Adrenal gland (tissue), 5 donors: ENCODE measurements around the gene ICAM2.
"Not testable (repeated sequence)": the region's sequence is repeated elsewhere in the genome, so short reads cannot be mapped to it uniquely, and the experiment has no call there.

Source experiments
- POLR2A ChIP-seq, 2 donors: fragments of 450-650 bp; IDR thresholded peaks; one replicate each; pipeline ENCODE4 v1.6.1; 2017; ENCODE audit warnings: antibody characterized with exemption in 2 of 2, mild to moderate bottlenecking in 2 of 2, moderate library complexity in 1 of 2
- TF ChIP-seq, protein P1 (sequence below), 6 experiments: fragments of 450-650 bp in 4 of 6; fragments of 200-600 bp in 2 of 6; sonication (generic) in 1 of 6; IDR thresholded peaks; 1 replicate in 5 of 6; 2 replicates in 1 of 6; pipeline versions ENCODE4 v1.5.1 to v1.8.0; 2016 to 2021; ENCODE audit warnings: antibody characterized with exemption in 6 of 6, mild to moderate bottlenecking in 2 of 6, moderate library complexity in 1 of 6
- donor health status: DM: no; HTN: no; CAD: no.

DNA sequence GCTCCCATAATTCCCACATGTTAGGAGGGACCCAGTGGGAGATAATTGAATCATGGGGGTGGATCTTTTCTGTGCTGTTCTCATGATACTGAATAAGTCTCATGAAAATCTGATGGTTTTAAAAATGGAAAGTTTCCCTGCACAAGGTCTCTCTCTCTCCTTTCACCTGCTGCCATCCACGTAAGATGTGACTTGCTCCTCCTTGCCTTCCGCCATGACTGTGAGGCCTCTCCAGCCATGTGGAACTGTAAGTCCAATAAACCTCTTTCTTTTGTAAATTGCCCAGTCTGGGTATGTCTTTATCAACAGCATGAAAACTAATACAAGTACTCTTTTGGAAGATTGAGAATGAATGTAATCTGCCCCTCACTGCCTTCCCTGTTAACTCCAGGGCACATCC, 37.8 kb downstream of the ICAM2 start:
- TF ChIP-seq, protein P1, sequence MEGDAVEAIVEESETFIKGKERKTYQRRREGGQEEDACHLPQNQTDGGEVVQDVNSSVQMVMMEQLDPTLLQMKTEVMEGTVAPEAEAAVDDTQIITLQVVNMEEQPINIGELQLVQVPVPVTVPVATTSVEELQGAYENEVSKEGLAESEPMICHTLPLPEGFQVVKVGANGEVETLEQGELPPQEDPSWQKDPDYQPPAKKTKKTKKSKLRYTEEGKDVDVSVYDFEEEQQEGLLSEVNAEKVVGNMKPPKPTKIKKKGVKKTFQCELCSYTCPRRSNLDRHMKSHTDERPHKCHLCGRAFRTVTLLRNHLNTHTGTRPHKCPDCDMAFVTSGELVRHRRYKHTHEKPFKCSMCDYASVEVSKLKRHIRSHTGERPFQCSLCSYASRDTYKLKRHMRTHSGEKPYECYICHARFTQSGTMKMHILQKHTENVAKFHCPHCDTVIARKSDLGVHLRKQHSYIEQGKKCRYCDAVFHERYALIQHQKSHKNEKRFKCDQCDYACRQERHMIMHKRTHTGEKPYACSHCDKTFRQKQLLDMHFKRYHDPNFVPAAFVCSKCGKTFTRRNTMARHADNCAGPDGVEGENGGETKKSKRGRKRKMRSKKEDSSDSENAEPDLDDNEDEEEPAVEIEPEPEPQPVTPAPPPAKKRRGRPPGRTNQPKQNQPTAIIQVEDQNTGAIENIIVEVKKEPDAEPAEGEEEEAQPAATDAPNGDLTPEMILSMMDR (IDR thresholded peaks at IDR 0.05), result not testable (repeated sequence)
- TF ChIP-seq POLR2A (IDR thresholded peaks at IDR 0.05), result not testable (repeated sequence)
